ENCODE measurements around the gene NAV2. TPM values are rescaled to one million over a fixed set of nuclear protein-coding genes. Genes with fewer than 3 reads are reported as not detected.

Gene NAV2
- total RNA-seq, 1 experiment from 2014 or later, result 2.1 TPM

DNA sequence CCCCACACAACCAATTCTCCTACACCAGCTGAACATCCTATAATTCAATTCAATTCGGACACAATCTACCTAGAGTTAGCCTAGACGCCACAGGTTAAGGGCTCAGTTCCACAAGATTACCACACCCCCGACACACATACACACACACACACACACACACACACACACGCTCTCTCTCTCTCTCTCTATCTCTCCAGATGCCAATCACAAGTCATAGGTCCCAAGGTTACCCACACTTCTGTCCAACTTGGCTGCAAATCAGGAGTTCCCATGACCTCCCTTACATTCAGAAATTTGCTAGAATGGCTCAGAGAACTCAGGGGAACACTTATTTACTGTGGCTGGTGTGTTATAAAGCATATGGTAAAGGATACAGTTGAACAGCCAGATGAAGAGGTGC is 243.6 kb downstream of the NAV2 start:
- peaks cover 4% of the 10 kb centered on the region for H3K27me3 ChIP-seq (ENCODE audit: insufficient read depth, low read length)
- H3K4me1 ChIP-seq (ENCODE audit: control insufficient read depth in 1 of 2, insufficient read depth in 2 of 2, low read length in 2 of 2), result peaks cover 0 to 2% of the 10 kb centered on the region in 2 experiments; a peak in 1 of 4 replicates
- no peaks in the 10 kb centered on the region for H3K36me3 ChIP-seq (ENCODE audit: control insufficient read depth in 1 of 2, insufficient read depth in 2 of 2, low read length in 2 of 2)
- no peak overlapping the region for H3K4me2 ChIP-seq (ENCODE audit: low read length)
- no peaks in the 10 kb centered on the region for H3K79me2 ChIP-seq (ENCODE audit: insufficient read depth, low read length)
- intact Hi-C loops (cut with micrococcal nuclease), result no loop called here
- no peak overlapping the region for H3K9ac ChIP-seq (ENCODE audit: low read length)
- POLR2A ChIA-PET, result no interaction called here
- H3K4me3 ChIP-seq (replicated peaks in 1 of 2; ENCODE audit: low read depth in 1 of 2, low read length in 2 of 2), result no peak overlapping the region
- BruUV-seq (replicated peaks), result no TSS peak
- H2AFZ ChIP-seq (ENCODE audit: low read depth, low read length, poor library complexity, severe bottlenecking), result no peak overlapping the region
- no peaks in the 10 kb centered on the region for H4K20me1 ChIP-seq (ENCODE audit: insufficient read depth)
- RAD21 ChIA-PET (ENCODE audit: low non-redundant PET in 1 of 2, low total read pairs in 2 of 2, uncharacterized antibody in 2 of 2, unreplicated experiment in 2 of 2), result no interaction called here
- H3K9me2 ChIP-seq (ENCODE audit: insufficient read depth), result no peaks in the 10 kb centered on the region
- H3K27ac ChIP-seq (ENCODE audit: low read depth, low read length), result no peak overlapping the region
- ATAC-seq (no peak), DNase-seq (ENCODE audit: low read depth, low spot score) (no peak)
- TF ChIP-seq SP1 (IDR thresholded peaks at IDR 0.05; ENCODE audit: low read depth), result no peak
- TF ChIP-seq, protein P1, sequence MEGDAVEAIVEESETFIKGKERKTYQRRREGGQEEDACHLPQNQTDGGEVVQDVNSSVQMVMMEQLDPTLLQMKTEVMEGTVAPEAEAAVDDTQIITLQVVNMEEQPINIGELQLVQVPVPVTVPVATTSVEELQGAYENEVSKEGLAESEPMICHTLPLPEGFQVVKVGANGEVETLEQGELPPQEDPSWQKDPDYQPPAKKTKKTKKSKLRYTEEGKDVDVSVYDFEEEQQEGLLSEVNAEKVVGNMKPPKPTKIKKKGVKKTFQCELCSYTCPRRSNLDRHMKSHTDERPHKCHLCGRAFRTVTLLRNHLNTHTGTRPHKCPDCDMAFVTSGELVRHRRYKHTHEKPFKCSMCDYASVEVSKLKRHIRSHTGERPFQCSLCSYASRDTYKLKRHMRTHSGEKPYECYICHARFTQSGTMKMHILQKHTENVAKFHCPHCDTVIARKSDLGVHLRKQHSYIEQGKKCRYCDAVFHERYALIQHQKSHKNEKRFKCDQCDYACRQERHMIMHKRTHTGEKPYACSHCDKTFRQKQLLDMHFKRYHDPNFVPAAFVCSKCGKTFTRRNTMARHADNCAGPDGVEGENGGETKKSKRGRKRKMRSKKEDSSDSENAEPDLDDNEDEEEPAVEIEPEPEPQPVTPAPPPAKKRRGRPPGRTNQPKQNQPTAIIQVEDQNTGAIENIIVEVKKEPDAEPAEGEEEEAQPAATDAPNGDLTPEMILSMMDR (IDR thresholded peaks at IDR 0.05 in 2 of 3, conservative IDR thresholded peaks at IDR 0.05 in 1 of 3; ENCODE audit: borderline replicate concordance in 1 of 3, insufficient read depth in 1 of 3, low read depth in 2 of 3, low read length in 2 of 3), result no peak
- TF ChIP-seq, protein P2, sequence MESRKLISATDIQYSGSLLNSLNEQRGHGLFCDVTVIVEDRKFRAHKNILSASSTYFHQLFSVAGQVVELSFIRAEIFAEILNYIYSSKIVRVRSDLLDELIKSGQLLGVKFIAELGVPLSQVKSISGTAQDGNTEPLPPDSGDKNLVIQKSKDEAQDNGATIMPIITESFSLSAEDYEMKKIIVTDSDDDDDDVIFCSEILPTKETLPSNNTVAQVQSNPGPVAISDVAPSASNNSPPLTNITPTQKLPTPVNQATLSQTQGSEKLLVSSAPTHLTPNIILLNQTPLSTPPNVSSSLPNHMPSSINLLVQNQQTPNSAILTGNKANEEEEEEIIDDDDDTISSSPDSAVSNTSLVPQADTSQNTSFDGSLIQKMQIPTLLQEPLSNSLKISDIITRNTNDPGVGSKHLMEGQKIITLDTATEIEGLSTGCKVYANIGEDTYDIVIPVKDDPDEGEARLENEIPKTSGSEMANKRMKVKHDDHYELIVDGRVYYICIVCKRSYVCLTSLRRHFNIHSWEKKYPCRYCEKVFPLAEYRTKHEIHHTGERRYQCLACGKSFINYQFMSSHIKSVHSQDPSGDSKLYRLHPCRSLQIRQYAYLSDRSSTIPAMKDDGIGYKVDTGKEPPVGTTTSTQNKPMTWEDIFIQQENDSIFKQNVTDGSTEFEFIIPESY (IDR thresholded peaks at IDR 0.05; ENCODE audit: extremely low read depth, insufficient replicate concordance, low read length), result no peak
- no peak for TF ChIP-seq SRF (IDR thresholded peaks at IDR 0.05; ENCODE audit: low read depth)
- no peak for TF ChIP-seq RAD21 (IDR thresholded peaks at IDR 0.05; ENCODE audit: low read depth)
- no peak for TF ChIP-seq JUND (IDR thresholded peaks at IDR 0.05)
- no peak for TF ChIP-seq ZNF274 (IDR thresholded peaks at IDR 0.05; ENCODE audit: low read depth, low read length)
- TF ChIP-seq YY1 (IDR thresholded peaks at IDR 0.05; ENCODE audit: extremely low read depth, insufficient replicate concordance, low read depth, low read length), result no peak
- no peak for TF ChIP-seq CBX3 (IDR thresholded peaks at IDR 0.05; ENCODE audit: low read depth)
- TF ChIP-seq CEBPB (IDR thresholded peaks at IDR 0.05; ENCODE audit: low read depth), result no peak
- no peak for TF ChIP-seq EGR1 (IDR thresholded peaks at IDR 0.05; ENCODE audit: low read depth)
- no peak for TF ChIP-seq ELF1 (IDR thresholded peaks at IDR 0.05; ENCODE audit: borderline replicate concordance, low read depth)
- TF ChIP-seq FOSL1 (IDR thresholded peaks at IDR 0.05; ENCODE audit: low read depth), result no peak
- no peak for TF ChIP-seq ZFX (IDR thresholded peaks at IDR 0.05)
- TF ChIP-seq, protein P3, sequence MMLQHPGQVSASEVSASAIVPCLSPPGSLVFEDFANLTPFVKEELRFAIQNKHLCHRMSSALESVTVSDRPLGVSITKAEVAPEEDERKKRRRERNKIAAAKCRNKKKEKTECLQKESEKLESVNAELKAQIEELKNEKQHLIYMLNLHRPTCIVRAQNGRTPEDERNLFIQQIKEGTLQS (IDR thresholded peaks at IDR 0.05), result no peak
- no peak for TF ChIP-seq TCF7L2 (IDR thresholded peaks at IDR 0.05; ENCODE audit: borderline replicate concordance, extremely low read depth, insufficient read depth, insufficient read length)
- H3K9me3 ChIP-seq (ENCODE audit: control insufficient read depth in 1 of 2, insufficient read depth in 1 of 2, low read depth in 1 of 2, low read length in 2 of 2), result no peaks in the 10 kb centered on the region
- CTCF ChIA-PET, result no interaction called here

Measured in HCT116 (cell line).